SIG-M5 treated with dmso at 0.1 percent for 504 hours (cell line): Measurements from ENCODE around the gene SMYD3.

ENCODE experiments used
- DNase-seq: peaks from one replicate; lab custom pipeline; 2025; ENCODE audit not compliant: unreplicated experiment; lab: John Stamatoyannopoulos, UW

Gene SMYD3

DNA sequence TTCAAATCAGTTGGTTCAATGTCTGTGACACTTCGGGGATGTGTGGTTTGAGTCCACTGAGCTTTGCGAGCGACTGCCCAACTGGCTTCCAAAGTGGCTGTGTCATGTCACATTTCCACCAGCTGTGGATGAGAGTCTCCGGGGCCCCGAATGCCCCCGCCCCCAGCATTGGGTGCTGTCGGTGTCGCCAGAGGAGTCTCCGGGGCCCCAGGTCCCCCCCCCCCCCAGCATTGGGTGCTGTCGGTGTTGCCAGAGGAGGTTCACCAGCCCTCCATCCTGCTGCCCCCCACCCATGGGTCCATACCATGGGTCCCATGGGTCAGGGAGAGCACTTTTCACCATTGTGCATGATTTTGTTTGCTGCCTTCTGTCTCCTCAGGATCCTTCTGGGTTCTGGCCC, 9.0 kb upstream of the SMYD3 start:
- DNase-seq: no peak

DNA sequence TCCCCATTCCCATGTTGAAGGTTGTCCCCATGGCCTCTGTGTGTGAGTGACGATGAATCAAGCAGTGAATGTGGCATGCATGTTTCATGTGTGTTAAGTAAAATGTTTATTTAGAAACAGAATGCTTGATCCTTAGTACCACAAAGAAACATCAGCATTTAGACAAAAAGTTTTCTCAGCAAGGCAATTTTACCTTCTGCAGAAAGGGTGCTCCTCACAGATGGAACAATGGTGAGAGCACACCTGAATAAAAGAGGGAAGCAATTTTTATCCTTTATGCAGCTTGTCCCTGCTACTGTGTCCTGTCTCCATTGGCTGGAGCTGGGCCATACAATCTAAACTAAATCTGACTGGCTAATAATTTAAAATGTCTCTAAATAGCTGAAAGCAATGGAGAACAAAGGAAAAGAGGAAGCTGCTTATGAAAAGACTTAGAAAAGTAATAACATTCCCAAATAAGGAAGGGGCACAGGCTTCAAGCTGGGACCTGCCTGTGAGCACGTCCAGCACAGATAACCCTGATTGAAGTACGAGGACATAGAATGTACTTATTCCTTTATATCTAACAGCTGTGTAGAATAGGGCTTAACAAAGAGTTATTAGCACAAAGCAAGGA, 8.4 kb upstream of the SMYD3 start:
- DNase-seq: no peak

DNA sequence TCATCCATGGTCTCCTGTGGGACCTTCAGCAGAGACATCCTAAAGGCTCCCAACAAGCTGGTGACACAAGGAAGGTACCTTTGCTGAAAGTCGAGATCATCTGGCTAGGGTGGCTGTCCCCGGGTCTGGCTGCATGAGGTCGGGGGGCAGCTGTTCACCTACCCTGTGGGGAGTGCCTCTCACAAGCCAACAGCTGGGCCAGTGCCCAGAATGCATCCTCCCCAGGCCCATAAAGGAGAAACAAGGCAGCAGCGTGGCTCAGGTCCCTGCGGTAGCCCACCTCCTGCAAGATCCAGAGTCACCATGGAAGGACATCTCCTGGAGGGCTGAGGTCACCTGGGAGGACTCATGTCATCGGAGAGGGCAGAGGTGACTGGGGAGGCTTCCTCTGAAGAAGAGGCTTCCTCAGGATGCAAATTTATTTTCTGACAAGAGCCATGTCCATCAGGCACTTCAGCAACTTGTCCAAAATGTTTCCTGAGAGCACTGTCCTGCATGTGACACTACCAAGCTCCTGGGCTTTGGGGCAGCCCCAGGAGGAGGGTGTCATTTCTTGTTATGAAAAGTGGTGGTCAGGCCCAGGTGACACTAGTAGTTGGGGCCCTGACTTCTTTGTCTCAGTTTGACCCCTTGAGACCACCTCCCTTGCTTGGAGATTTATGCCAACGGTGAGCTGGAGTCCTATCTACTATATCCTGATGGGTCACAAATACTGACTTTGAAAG, 6.7 kb upstream of the SMYD3 start:
- DNase-seq: no peak

DNA sequence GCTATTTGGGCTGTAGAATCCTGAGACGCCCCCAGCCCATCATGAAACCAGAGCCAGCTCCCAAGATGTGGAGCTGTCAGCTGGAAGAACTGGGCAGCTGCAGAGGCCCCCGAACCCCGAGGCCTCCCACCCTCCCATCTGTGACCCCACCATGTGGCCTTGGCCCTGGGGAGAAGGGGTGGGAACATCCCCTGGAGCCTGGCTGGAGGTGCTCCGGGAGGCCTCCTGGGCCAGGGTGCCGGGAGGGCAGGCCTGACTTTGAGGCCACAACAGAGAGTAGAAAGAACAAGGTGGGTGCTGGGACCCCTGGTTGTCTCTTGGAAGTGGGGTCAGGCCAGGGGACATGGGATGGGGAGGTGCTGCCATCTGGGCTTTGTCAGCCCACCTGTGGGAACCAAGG, 6.0 kb upstream of the SMYD3 start:
- DNase-seq: no peak

DNA sequence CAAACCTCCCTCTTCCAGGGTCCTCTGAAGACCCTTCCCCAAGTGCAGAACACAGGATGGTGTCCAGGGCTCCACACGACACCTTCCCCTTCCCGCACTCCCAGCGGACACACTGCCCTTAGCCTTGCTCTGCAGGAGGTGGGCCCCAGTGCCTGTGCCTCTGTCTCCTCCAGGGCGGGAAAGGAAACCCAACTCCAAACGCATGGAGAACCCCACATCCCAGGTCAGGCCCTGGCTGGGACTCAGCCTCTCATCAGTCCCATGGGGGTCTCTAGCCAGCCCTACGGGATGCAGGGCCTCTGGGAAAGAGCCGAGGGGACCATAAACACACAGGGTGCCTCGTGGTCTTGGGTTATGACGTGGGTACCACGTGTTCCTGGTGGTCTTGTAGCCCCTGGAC, 5.6 kb upstream of the SMYD3 start:
- DNase-seq: no peak

DNA sequence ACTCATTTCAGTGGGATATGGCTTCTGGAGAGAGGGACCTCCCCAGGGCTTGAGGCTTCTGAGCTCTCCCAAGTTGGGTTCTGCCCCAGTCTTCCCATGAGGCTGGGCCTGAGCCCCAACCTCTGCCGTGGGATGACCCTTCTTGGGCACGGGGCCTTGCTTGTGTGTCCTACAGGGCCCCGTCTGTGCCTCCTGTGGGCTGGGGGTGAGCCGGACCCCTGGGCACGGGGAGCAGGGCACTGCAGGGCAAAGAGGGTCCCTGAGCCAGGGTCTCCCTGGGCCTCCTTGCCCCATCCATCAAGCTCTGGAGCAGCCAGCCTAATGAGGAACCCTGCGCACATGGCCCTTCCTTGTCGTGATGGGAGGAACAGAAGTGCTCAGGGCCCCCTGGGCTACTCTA, 5.2 kb upstream of the SMYD3 start:
- DNase-seq: no peak

DNA sequence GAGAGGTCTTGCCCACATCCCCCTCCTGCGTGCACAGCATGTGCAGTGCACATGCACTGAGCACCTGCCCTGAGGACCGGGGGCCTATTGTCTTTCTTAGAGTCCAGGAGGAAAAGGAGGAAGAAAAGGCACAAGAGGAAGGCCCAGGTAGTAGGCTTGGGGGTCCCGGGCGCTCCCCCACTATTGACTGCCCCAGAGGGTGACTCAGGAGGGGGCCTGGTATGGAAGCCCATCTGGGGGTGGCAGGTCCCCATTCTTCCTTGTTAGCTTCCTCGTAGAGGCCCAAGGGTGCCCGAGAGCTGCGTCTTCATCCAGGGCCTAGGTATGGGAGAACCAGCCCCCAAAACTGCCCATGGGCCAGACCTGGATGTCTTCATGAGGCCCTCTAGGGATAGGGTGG, 4.1 kb upstream of the SMYD3 start:
- no peak for DNase-seq

DNA sequence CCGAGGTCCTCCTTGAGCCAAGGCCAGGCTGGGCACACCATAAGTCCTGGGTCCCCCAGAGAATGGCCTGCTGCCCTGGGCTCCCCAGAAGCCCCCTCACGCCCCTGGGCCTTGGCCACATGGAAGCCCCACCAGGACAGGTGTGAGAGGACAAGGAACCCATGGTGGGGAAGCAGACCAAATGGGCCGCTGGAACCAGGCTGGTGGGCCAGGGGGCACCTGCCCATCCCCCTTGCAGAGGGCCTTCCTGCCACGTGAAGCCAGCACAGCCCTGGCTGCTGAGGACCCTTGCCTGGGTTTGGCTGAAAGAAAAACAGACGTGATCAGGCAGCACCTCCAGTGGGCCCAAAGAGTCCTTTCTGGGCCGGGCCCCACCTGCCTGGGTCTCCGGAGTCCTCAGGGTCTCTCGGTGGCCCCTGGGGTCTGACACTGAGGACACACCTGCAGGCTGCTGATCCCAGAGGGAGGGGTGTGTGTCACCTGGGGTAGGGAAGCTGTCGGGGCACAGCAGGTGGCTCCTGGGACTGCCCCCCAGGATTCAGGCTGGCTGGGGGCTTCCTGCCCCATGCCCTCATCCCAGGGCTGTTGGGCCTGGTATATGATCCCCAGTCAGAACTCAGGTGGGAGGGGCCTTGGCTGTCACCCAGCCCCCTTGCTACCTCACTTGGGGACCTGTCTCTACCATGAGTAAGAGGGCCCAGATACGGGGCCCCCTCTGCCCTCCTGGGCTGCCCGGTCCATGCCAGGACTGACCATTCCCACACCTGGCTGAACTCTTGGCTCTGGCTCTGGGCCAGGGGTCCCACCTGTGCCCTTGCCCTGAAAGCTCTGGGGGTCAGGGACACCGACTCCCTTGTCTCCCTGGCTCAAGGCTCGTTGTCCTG, 3.3 kb upstream of the SMYD3 start:
- DNase-seq: no peak

DNA sequence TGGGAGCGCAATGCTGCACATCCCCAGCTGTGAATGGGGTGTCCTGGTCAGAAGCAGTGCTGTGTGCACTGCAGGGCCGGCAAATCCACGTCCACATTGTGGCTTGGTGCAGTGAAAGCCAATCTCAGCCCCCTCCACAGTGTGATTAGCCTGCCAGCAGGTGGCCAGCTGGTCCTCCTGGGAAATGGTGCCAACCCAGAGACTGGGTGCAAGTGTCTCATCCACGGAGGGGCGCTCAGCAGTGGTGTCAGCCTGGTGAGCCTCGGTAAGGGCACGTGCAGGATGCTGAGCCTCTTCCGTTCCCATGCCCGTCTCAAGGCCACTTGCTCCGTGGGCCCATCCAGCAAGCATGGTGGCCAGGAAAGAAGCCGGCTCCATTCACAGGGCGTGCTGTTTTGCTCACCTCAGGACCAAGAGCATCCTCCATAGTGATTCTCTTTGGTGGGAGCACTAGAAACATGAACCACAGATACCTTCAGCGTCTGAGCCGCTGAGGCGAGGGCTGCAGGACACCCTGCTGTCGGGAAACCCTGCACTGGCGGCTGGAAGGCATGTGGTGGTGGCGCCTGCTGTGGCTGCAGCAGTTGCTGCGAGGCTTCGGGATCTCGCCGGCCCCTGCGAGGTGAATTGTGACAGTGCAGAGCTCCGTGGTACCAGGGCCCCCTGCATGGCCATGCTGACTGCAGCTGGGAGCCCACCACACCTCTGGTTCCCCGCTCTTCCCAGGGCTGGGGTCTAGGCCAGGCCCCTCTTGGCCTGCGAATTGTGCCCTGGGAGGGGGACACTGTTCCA, 2.0 kb upstream of the SMYD3 start:
- DNase-seq: no peak

DNA sequence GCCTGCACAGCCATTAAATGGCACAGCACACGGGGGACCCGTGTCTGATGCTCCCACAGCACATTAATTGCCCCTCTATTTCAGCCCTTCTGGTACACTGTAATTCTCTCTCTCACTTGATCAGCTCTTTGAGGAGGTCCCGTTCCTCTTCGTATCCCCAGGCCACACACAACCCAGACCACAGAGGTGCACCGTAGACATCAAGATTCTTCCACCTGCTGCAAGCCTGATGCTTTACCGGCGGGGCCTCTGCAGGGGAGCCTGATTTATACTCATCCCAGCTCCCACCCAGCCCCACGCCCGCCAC, 759 bp downstream of the SMYD3 start:
- DNase-seq: no peak

DNA sequence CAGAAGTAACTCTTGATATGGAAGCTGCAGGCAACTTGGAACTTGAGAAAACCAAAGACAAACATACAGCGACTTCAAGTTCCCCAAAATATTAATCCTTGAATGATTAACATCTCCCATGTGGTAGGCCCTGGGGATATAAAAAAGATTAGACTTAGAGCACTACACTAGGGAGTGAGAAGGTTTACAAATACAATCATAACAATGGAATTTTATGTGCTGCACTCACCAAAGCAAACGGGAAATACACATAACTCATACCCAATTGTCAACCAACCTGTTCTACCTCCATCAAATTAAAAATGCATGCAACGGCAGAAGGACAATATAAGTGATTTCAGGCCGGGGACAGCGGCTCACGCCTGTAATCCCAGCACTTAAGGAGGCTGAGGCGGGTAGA, 3.7 kb downstream of the SMYD3 start:
- DNase-seq: peak; percentile 43

DNA sequence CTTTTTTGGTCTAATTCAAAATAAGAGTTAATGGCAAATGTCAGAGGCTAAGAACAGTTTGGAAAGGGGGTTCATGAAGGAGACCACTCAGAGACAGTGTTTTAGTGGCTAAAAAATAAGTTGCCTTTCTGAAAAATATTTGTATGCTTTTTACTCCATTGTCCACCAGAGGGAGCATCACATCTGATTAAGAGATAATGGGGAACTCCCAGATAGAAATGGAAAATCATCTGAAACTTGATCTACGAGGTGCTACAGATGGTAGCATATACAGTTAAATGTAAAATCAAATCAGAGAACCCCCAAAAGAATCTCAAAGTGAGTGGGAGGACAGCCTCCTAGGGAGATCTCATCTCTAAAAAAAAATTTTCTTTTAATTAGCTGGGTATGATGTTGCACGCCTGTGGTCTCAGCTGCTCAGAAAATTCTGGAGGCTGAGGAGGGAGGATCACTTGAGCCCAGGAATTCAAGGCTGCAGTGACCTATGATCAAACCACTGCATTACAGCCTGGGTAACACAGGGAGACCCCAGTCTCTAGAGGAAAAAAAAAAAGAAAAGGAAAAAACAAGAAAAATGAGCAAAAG, 9.7 kb downstream of the SMYD3 start:
- DNase-seq: peak; percentile 78

DNA sequence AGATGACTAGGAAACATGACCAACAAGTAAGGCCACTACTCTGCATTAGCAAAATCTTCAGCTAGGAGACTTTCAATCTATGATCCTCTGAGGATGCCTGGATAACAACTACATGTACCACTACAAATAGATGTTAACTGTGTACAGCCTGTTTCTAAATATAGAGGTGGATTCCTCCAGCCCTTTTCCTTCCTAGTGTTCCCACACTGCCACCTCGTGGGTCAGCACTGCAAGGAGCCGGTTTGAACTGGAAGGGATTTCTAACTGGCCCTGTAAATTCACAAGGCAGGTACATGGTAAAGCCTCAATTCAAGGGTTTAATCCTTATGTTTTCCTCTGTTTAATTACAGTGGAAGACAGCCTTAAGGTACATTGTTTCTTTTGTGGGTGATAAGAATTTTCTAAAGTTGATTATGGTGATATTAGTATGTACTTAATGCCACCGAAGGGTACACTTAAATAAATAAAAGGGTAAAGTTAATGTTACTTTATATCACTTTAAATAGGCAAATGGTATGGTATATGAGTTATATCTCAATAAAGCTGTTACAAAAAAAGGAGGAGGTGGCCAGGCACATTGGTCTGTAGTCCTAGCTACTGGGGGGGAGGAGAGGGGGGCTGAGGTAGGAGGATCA, 14.4 kb downstream of the SMYD3 start:
- peak; percentile 69 for DNase-seq

DNA sequence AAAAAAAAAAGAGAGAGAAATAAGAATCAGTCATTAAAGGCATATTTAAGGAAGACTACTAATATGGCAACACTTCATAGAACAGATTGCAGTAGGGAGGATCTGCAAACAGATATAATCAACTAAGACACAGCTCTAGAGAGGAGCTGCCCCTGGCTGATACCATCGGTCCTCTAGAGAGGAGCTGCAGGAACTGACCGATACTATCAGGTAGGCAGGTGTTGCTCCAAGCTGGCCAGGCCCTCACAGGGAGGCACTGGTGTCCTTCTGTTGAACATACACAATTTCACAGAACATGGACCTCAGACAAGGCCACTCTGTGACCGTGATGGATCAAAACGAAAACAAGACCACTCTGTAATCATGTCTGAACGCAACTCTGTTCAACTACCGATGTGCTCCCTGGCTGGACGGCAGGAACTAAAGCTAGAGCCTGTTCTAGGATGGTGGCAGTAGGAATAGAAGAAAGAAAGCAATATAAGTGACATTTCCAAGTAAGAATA, 15.5 kb downstream of the SMYD3 start:
- DNase-seq: no peak

DNA sequence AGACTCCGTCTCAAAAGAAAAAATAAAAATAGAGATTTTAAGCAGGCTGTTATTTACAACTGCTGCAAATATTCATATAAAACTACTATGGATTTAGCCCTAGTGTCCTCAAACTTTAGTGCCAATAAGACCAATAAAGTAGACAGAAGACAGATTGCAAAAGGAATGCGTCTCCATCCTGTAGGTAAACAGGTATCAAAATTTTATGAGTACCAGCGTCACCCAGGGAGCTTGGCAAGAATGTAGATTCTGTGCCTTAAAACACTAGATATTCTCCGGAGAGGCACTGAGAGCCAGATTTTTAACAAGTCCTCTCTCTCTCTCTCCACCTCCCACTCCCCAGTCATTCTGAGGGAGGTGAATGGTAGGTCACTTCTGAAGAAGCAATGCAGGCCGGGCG, 18.4 kb downstream of the SMYD3 start:
- DNase-seq: no peak

DNA sequence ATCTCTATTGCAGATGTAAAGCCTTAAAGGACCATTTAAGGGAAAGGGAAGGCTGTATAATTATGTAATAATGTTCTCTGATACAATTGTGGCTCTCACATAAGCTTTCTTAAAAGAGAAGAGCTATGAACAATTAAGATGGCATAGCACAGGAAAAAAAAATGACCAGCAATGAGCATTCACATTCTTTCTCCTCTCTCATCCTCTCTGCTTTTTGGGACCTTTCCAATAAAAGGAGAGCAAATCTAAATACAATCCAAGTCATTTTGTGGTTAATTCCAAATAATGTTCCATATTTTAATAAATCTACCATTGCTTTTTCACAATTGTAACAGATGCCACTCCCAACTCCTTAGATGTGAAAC, 23.5 kb downstream of the SMYD3 start:
- DNase-seq: no peak

DNA sequence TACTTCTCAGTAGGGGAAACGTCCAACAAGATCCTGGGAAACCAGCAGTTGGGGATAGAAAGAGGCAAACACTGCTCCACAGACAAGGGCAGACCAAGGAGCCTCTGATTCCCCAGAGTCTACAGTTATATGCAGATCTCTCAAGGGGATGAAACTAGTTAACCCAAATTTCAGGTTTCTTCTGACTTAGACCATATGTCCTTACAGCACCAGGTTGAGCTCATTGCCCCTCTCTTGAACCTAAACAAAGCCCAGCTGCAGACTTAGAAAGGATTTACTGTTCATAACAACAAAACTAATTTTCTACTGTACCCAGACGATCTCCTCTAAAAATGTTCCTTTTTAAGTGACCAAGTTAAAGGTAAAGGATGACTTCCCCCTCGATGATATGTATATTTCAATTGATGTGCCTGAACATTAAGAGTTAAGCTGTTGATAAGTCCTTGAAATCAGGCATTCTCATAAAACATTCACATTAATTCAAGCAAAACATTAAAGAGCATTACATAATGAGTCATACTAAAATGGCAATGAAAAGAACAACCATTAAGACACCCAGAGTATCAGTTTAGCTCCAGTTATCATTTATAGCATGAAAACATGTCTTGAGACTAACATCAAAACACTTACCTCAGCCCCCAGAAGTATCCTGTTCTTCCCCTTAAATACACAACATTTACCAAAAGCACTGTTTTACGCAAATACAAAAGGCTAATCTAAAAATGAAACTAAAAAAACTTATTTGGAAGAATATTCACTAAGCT, 24.1 kb downstream of the SMYD3 start:
- DNase-seq: no peak

DNA sequence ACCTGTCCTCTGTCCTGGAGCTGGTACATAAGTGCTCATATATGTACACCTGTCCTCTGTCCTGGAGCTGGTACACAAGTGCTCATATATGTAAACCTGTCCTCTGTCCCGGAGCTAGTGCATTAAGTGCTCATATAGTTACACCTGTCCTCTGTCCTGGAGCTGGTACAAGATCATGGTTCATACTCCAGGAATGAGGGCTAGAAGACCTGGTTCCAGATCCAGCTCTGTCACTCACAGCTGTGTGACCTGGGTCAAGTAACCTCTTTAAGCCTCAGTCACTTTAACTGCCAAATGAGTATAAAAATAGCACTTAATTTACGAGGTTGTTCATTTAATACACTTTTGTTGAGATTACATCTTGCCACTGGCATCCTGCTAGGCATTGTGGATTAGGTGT, 28.0 kb downstream of the SMYD3 start:
- DNase-seq: no peak

DNA sequence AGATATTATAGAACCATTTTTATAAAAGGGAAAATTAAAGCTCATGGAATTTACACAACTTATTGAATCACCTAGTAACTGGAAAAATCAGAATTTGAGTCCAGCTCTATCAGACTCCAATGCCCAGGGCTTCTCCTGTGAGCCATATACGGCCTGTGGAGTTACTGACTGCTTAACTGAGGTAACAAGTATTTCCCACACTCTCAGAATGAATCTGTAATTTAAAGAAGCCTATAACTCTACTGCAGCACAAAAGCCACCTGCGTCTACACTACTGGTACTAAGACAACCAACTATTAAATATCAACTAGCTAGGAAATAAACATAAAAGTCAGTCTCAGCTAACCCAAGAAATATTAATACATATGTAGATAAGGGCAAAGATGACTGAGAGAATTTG, 29.4 kb downstream of the SMYD3 start:
- no peak for DNase-seq

DNA sequence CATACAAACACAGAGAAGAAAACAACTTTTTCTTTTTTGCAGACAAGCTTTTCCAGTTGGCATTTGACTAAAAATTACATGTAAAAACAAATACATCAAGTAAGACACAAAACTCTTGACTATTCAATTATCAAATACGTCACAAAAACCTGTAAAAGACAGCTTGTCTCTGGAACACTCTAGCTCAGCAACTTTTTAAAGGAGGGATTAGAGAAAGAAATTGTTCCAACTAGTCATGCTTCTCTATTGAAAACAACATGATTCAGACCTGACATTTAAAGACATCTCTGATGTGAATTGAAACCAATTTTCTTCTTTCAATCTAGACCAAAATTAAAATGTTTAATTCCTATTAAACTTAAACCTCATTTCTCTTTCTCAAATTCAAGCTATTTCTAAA, 30.3 kb downstream of the SMYD3 start:
- DNase-seq: no peak
